Astrocyte of the spinal cord (primary cell): ENCODE data around the gene WDR47.
A peak's percentile ranks its signal among the peaks of the same experiment; 100 is the strongest.
"Not testable (repeated sequence)": the region's sequence is repeated elsewhere in the genome, so short reads cannot be mapped to it uniquely, and the experiment has no call there.

Experiments used
- DNase-seq: peaks from one replicate; pipeline ENCODE4 v3.0.0; 2011; ENCODE audit warnings: low read depth, low spot score
- H3K4me3 ChIP-seq: 2 replicates; pipeline ENCODE4 v1.5.1; 2011; ENCODE audit warnings: low read depth, mild to moderate bottlenecking, low read length, moderate library complexity
- CTCF ChIP-seq: IDR thresholded peaks from 2 replicates; pipeline ENCODE4 v1.5.1; 2012; ENCODE audit warnings: low read depth, mild to moderate bottlenecking, low read length, inconsistent platforms
- in situ Hi-C: cut with HindIII; loops from 2 replicates; pipeline ENCODE4 v1.10.0; 2017; ENCODE audit warnings: low sequenced_read_pairs

The WDR47 gene

GRCh38 chr1:109017134-109017533 is 24.8 kb downstream of the WDR47 start:
- DNase-seq = no peak
- H3K4me3 ChIP-seq = no peak overlapping the region
- no peak for TF ChIP-seq CTCF
- in situ Hi-C loops = no loop called here

- DNase-seq = peak; percentile 5
- no peak for TF ChIP-seq CTCF
- no peak overlapping the region for H3K4me3 ChIP-seq
- in situ Hi-C loops = no loop called here
Measured at GRCh38 chr1:109011335-109011734, 30.6 kb downstream of the WDR47 start.

GRCh38 chr1:108996622-108997021 is 45.3 kb downstream of the WDR47 start:
- DNase-seq, in situ Hi-C loops, H3K4me3 ChIP-seq: not testable (repeated sequence)

- no peak overlapping the region for H3K4me3 ChIP-seq
- no peak for TF ChIP-seq CTCF
- no peak for DNase-seq
- in situ Hi-C loops = no loop called here
Measured at GRCh38 chr1:108983114-108983513, 58.8 kb downstream of the WDR47 start.

- TF ChIP-seq CTCF = no peak
- in situ Hi-C loops = no loop called here
- no peak for DNase-seq
- H3K4me3 ChIP-seq = no peak overlapping the region
Measured at GRCh38 chr1:108976658-108977057, 65.2 kb downstream of the WDR47 start.

GRCh38 chr1:108972951-108973350 is 69.0 kb downstream of the WDR47 start:
- in situ Hi-C loops = no loop called here

GRCh38 chr1:108969346-108969745 is 72.6 kb downstream of the WDR47 start:
- in situ Hi-C loops = no loop called here
- H3K4me3 ChIP-seq = no peak overlapping the region
- no peak for DNase-seq
- no peak for TF ChIP-seq CTCF

More at GRCh38 chr1:108972951-108973350, 69.0 kb downstream of the WDR47 start:
- DNase-seq = no peak
- no peak overlapping the region for H3K4me3 ChIP-seq
- TF ChIP-seq CTCF = no peak
